ENCODE measurements around the gene OR5K2. TPM values are rescaled to one million over a fixed set of nuclear protein-coding genes. Genes with fewer than 3 reads are reported as not detected.

The OR5K2 gene
- total RNA-seq, 1 donor from 2014 or later = not detected

DNA sequence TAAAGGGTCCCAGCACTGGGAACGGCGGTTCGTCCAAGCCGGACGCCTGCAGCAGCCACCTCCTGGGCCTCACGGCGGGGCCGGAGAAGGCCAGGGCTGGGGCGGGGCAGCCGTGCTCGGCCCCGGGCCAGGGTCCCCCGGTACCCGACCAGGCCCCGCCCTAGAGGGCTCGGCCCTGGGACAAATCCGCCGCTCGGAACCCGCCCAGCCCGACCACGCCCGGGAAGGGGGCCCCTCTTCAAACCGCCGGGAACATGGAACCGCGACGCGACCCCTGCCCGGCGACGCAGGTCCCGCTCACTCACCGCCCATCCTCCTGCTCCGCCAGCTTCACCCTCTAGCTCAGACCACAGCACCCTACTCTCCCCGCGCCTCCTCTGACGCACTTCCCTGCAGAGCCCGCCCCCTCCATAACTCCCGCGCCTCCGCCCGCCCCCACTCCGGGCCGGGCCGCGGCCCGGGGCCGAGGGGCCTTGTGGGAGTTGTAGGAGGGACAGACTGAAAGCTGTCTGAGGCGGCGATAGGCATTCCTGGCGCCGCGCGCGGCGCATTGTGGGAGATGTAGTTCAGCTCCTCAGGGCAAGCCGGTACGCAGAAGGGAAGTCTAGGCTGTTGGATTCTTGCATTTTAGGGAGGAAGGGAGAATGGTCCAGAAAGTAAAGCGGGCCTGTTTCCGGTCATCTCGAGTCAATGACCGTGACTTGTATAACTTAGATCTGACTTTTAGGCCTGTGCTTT, 25.2 kb downstream of the OR5K2 start, which contains the start of gene CLDND1:
CLDND1 (minus strand) TSS at position 359 of the 738 bp plus-strand sequence. CDS start 1,478 bp downstream, outside the sequence.
- peak; percentile 100 for ATAC-seq

- no peak for ATAC-seq
Measured at GRCh38 chr3:98525494-98525893, 28.0 kb downstream of the OR5K2 start.

DNA sequence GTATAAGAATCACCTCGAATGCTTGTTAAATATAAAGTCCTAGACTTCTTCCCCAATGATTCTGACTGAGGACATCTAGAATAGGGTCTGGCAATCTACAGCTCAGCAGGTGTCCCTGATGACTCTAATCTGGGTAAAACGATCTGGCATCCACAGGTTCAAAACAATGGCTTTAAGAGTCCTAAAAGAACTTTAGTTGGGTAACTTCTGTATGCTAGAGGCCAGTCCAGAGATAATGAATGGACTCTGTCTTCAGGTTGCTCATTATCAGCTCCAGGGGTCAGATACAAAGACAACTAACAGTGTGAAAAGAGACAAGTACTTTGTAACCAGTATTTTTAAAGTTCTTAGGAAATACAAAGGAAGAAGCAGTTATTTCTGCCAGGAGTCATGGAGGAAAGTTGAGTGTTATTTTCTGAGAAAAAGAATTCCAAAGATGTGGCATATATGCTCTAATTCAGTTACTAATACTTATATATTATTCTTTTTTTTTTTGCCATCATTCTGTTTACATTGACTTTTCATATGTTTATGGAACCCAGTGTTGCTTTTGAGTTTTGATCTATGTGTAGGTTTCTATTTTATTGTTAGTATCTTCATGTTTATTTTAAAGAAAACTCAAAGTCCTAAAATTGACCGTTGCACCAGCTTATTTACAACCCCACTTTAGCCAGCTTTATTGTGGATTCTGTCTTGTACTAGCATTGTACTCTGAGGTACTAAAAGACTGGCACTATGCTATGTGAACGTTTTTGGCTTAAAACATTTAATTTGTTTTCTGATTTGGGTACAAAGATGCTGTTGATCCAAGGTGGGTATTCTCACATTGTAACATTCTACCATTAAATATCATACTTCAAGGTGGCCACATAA, 31.2 kb downstream of the OR5K2 start:
- no peak for ATAC-seq

DNA sequence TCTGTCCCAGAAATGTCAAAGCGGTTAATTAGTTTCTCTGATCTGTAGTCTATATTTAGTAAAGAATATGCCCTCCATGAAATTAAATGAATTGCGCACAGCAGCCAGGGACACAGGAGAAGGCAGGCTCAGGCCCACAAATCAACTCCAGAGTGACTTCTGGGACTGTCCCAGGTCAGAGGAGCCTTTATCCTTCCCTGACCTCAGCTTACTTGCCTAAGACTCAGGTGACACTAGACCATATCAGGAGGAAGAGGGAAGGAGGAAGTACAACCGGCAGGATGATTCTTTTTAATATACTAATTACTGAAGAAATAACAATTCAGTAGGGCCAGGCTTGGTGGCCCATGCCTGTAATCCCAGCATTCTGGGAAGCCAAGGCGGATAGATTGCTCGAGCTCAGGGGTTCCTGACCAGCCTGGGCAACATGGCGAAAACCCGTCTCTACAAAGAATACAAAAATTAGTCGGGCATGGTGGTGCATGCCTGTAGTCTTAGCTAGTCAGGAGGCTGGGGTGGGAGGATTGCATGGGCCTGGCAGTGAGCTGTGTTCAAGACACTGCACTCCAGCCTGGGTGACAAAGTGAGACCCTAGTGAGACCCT, 32.5 kb downstream of the OR5K2 start:
- ATAC-seq = peak; percentile 57

- ATAC-seq = no peak
Measured at GRCh38 chr3:98530676-98531075, 33.2 kb downstream of the OR5K2 start.

GRCh38 chr3:98531622-98532274, 34.3 kb downstream of the OR5K2 start, which contains the start of gene GPR15:
GPR15 (plus strand) TSS chr3:98531978; CDS start chr3:98532034, 56 bp downstream.
- ATAC-seq = no peak

GRCh38 chr3:98532275-98532637, 34.8 kb downstream of the OR5K2 start:
- no peak for ATAC-seq

DNA sequence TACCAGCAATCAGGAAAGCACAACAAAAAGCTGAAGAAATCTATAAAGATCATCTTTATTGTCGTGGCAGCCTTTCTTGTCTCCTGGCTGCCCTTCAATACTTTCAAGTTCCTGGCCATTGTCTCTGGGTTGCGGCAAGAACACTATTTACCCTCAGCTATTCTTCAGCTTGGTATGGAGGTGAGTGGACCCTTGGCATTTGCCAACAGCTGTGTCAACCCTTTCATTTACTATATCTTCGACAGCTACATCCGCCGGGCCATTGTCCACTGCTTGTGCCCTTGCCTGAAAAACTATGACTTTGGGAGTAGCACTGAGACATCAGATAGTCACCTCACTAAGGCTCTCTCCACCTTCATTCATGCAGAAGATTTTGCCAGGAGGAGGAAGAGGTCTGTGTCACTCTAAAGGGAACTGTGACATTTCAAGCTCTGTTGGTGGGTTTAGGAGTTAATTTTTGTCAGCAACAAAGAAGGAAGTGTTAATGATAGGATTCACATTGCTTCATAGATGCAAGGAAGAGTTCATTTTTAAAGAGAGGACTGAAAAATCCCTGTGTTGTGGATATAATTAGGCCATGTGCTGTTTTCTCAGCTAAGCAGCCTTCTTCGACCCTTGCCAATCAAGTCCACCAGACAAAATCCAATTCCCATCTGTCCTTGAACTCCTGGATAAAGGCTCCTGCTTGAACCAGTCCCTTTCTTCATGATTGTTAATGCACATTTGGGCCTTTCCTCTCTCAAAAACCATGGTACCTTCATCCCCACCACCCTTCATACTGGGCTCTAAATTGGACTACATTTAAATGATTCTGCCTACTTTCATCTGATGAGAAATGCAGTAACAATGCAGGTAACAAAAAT, 35.5 kb downstream of the OR5K2 start:
- no peak for ATAC-seq

- no peak for ATAC-seq
Measured at GRCh38 chr3:98534168-98534567, 36.7 kb downstream of the OR5K2 start.

DNA sequence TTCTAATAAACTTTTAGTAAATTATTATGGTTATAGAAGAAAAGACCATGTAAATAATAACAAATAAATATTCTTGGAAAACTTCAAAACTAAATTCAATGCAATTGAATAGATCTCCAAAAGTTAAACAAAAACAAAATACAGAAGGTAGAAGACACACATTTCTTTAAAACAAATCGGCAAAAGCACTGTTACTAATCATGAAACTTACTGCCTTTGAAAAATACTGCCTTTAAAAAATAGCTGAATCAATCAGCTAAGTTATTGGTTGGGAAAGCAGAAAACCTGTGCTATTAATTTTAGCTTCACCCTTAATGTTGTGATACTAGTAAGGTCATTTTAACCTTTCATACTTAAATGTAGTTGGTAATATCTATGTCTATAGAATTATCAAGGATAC, 37.3 kb downstream of the OR5K2 start:
- ATAC-seq = no peak

DNA sequence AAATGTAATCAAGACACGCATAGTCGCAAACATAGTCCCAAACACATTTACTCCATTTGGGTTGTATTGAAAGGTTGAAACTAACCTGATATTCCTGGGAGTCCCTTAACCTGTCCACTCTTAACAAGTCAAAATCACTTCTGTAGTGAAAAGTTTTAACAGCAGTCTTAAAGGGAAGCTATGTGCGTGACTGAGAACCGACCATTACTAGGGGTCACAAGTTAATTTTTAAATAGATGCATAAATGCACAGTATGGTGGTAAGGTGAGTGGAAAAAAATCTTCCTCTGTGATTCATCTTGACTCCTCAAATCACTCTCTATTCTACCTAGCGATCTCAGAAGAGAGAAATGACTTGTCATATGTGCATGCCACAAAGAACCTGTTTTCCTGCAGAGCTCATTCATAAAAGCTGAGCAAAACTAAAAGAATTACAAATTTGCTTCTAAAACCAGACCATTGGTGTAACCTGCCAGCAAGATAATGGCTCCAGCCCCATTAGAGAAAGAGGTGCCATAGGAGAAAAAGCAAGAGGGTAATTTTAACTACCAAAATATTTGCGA, 39.1 kb downstream of the OR5K2 start:
- ATAC-seq = peak; percentile 35

GRCh38 chr3:98540346-98540745, 42.9 kb downstream of the OR5K2 start:
- ATAC-seq = no peak

DNA sequence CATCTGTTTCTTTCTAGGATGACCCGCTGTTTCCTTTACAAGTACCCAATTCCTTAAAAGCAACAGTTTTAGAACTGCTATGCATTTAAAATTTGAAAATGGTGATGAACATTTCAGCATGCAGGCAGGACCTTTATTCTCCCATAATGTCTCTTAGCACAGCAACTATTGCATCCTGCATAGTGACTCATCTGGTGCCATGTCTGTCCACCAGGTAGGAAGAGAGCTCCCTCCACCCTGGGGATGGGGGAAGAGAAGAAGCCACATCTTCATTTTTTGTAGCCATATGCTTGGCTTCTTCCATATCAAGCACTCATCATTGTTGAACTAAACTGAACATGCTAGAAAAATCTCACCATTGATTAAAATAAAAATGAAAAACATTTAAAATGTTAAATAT, 44.2 kb downstream of the OR5K2 start:
- ATAC-seq = no peak

- no peak for ATAC-seq
Measured at GRCh38 chr3:98542623-98543022, 45.1 kb downstream of the OR5K2 start.

GRCh38 chr3:98545940-98546339, 48.5 kb downstream of the OR5K2 start:
- ATAC-seq = no peak

Other genes with a start within 250 kb of the OR5K2 start
- not detected for gene OR5H6, start 233.4 kb upstream of the OR5K2 start, total RNA-seq
- not detected for gene OR5H2, start 215.2 kb upstream of the OR5K2 start, total RNA-seq
- gene OR5K4, start 143.8 kb upstream of the OR5K2 start, total RNA-seq = not detected
- not detected for gene OR5K3, start 107.0 kb upstream of the OR5K2 start, total RNA-seq
- not detected for gene OR5K1, start 34.5 kb upstream of the OR5K2 start, total RNA-seq
- gene CLDND1, start 25.2 kb downstream of the OR5K2 start, total RNA-seq = 81.6 TPM
- gene GPR15, start 34.3 kb downstream of the OR5K2 start, total RNA-seq = 0.32 TPM
- gene CPOX, start 95.9 kb downstream of the OR5K2 start, total RNA-seq = 15.4 TPM